HepG2 (cell line): ENCODE results near the gene EMC9. TPM values are rescaled to one million over a fixed set of nuclear protein-coding genes. Genes with fewer than 3 reads are reported as not detected.

ENCODE experiments used
- BCL3 ChIP-seq: sonication (generic); formaldehyde crosslinking; IDR thresholded peaks from 2 replicates; pipeline ENCODE4 v1.5.1; 2020; ENCODE audit warnings: mild to moderate bottlenecking, missing genetic modification reagents, moderate library complexity
- DDIT3 ChIP-seq: sonication (generic); formaldehyde crosslinking; IDR thresholded peaks from 2 replicates; pipeline ENCODE4 v1.4.0; 2020; ENCODE audit warnings: mild to moderate bottlenecking, missing genetic modification reagents
- DRAP1 ChIP-seq: IDR thresholded peaks from 2 replicates; pipeline ENCODE4 v1.6.1; 2016; ENCODE audit warnings: missing genetic modification reagents, missing compliant biosample characterization
- MAFK ChIP-seq, 2 experiments: IDR thresholded peaks in 1 of 2; conservative IDR thresholded peaks in 1 of 2; 2 replicates each; pipeline ENCODE4 v1.6.1; 2011; ENCODE audit warnings: improper control_type of control experiment in 2 of 2, low read length in 2 of 2
- NONO ChIP-seq, 2 experiments: fragments of 450-650 bp in 1 of 2; sonication (generic) in 1 of 2; formaldehyde crosslinking in 1 of 2; IDR thresholded peaks in 1 of 2; conservative IDR thresholded peaks in 1 of 2; 2 replicates each; pipeline versions ENCODE4 v1.6.1 to v1.8.0; 2017 to 2022; ENCODE audit warnings: mild to moderate bottlenecking in 1 of 2, missing genetic modification reagents in 1 of 2, moderate library complexity in 1 of 2
- PRDM4 ChIP-seq: sonication (generic); formaldehyde crosslinking; IDR thresholded peaks from 2 replicates; pipeline ENCODE4 v1.9.0; 2021; ENCODE audit warnings: missing genetic modification reagents, borderline replicate concordance
- SP1 ChIP-seq, 2 experiments: fragments of 450-650 bp in 1 of 2; sonication (generic) in 1 of 2; formaldehyde crosslinking in 1 of 2; IDR thresholded peaks; 2 replicates each; pipeline versions ENCODE4 v1.4.0 to v1.6.1; 2016 to 2020; ENCODE audit warnings: missing genetic modification reagents in 1 of 2
- SUZ12 ChIP-seq: fragments of 150-350 bp; IDR thresholded peaks from 2 replicates; pipeline ENCODE4 v1.6.1; 2014; ENCODE audit warnings: low read depth, low read length
- TCF7 ChIP-seq: sonication (generic); IDR thresholded peaks from 2 replicates; pipeline ENCODE4 v1.6.1; 2016; ENCODE audit warnings: antibody characterized with exemption, low read depth
- TSC22D2 ChIP-seq: sonication (generic); formaldehyde crosslinking; IDR thresholded peaks from 2 replicates; pipeline ENCODE4 v1.5.1; 2020; ENCODE audit warnings: missing genetic modification reagents, mild to moderate bottlenecking, borderline replicate concordance
- ZNF460 ChIP-seq: sonication (generic); formaldehyde crosslinking; IDR thresholded peaks from 2 replicates; pipeline ENCODE4 v1.5.1; 2020; ENCODE audit warnings: missing genetic modification reagents, mild to moderate bottlenecking, borderline replicate concordance
- ZNF615 ChIP-seq: sonication (generic); formaldehyde crosslinking; IDR thresholded peaks from 2 replicates; pipeline ENCODE4 v1.5.0; 2020; ENCODE audit warnings: mild to moderate bottlenecking, missing genetic modification reagents, borderline replicate concordance
- ZSCAN22 ChIP-seq: sonication (generic); formaldehyde crosslinking; IDR thresholded peaks from 2 replicates; pipeline ENCODE4 v1.4.0; 2020; ENCODE audit warnings: mild to moderate bottlenecking, missing genetic modification reagents
- polyA plus RNA-seq, 8 experiments: library from polyadenylated mRNA; depleted of rRNA in 3 of 8; stranded (reverse) in 7 of 8; unstranded in 1 of 8; fragments of >200 nt; fragmentation: Illumina TruSeq in 4 of 8; extraction: Trizol in 4 of 8; gene quantifications; 2 replicates each; pipeline versions ENCODE4 v1.2.1 to v1.2.3, GENCODE V29; 2011 to 2016; ENCODE audit warnings: low read depth in 4 of 8, missing spikeins in 1 of 8, mixed read lengths in 1 of 8; ENCODE audit not compliant: insufficient read depth in 1 of 8
- total RNA-seq, 5 experiments: library from RNA; depleted of rRNA; stranded (reverse); fragments of >200 nt; fragmentation: Illumina TruSeq; extraction: Trizol; gene quantifications; 2 replicates each; pipeline ENCODE4 v1.2.3, GENCODE V29; 2016; ENCODE audit warnings: low read depth in 1 of 5

Gene EMC9
- total and polyA plus RNA-seq, 2 of the 13 experiments (the other 11 are each of a cell fraction or from before 2014, with no cell fraction given), result 60.5 to 78.7 TPM

GRCh38 chr14:24160850-24161804 lies 19.7 kb upstream of the EMC9 start, which contains the start of gene IRF9 (continued):
- TF ChIP-seq PRDM4 (CRISPR knock-in tag) (peak; percentile 53; the same call in 1 of the 2 replicates), ZNF460 (CRISPR knock-in tag) (peak; percentile 70; the same call in 1 of the 2 replicates), SP1 (IDR thresholded peaks at IDR 0.05) (no peak), SP1 (CRISPR knock-in tag; IDR thresholded peaks at IDR 0.05) (peak; percentile 93), DRAP1 (CRISPR knock-in tag) (peak; percentile 91), MAFK (conservative IDR thresholded peaks at IDR 0.05 in 1 of 2, IDR thresholded peaks at IDR 0.05 in 1 of 2; ENCODE audit: low read length in 2 of 2) (peak; percentile 43 to 51; a peak in 3 of 4 replicates), ZNF615 (CRISPR knock-in tag) (peak; percentile 99), TCF7 (no peak), NONO (IDR thresholded peaks at IDR 0.05) (no peak), NONO (CRISPR knock-in tag; conservative IDR thresholded peaks at IDR 0.05) (peak; percentile 100), DDIT3 (CRISPR knock-in tag) (peak; percentile 87; the same call in 1 of the 2 replicates), TSC22D2 (peak; percentile 100), BCL3 (CRISPR knock-in tag) (peak; percentile 98), ZSCAN22 (peak; percentile 91), SUZ12 (no peak)
